GM18520 (cell line): ENCODE results near the gene USH1C.

Experiments used
- ATAC-seq: cut with Tn5 transposase; IDR thresholded peaks from one replicate; pipeline ENCODE4 v1.9.1; 2021; ENCODE audit not compliant: unreplicated experiment

Gene USH1C

GRCh38 chr11:17528906-17529843, 15.0 kb downstream of the USH1C start:
- no peak for ATAC-seq

DNA sequence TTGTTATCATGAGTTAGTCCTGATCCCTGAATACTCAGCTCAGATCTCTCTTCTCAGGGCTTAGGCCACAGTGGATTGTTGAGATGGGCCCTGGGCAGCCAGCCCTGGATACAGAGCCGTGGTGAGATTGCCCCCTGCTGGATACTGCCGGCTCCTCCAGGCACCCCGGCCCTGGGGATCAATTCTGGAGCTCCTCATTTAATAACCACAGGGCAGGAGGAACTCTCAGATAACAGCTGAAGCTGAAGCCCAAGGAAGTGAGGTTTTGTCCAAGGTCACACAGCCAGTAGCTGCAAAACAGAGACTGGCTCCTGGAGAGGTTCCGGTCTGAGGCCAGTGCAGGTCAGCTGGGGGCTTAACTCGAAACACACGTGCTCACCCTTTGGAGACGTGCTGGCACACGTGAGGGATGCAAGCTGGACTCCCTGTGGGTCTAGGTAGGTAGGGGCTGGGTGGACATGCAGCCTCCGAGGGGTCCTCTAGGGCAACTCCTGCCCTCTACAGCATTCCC, 16.0 kb downstream of the USH1C start:
- ATAC-seq, result no peak

GRCh38 chr11:17527628-17527995, 16.6 kb downstream of the USH1C start:
- ATAC-seq, result no peak

DNA sequence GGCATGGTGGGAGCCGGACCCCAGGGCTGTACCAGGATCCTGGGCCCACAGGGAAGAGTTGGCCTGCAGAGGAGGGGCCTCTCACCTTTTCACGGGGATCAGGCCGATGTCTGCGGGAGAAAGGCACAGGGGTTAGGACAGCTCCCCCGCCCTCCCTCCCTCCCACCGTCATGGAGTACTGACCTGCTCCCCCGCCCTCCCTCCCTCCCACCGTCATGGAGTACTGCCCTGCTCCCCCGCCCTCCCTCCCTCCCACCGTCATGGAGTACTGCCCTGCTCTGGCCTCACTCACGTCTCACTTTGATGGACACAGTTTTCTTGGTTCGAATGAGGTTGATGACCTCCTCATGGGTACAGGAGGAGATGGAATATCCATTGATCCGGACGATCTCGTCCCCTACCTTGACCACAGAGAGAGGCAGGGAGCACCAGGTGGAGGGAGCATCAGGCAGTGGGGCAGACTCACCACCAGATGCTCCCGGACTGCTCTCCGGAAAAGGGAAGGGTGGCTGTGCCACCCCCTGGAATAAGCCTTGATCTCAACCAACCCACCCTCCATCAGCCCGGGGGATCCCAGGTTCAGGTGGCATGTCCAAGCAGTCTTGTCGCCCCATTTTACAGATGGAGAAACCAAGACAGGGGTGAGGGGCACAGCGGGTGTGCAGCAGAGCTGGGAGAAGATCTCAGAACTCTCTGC, 17.1 kb downstream of the USH1C start:
- no peak for ATAC-seq

GRCh38 chr11:17526326-17526725, 17.9 kb downstream of the USH1C start:
- no peak for ATAC-seq

- ATAC-seq, result no peak
These were observed 18.6 kb downstream of the USH1C start for GRCh38 chr11:17525570-17525969.

GRCh38 chr11:17524221-17524620, 20.0 kb downstream of the USH1C start:
- ATAC-seq, result no peak

- ATAC-seq, result no peak
These were observed 21.6 kb downstream of the USH1C start for GRCh38 chr11:17522655-17523054.

DNA sequence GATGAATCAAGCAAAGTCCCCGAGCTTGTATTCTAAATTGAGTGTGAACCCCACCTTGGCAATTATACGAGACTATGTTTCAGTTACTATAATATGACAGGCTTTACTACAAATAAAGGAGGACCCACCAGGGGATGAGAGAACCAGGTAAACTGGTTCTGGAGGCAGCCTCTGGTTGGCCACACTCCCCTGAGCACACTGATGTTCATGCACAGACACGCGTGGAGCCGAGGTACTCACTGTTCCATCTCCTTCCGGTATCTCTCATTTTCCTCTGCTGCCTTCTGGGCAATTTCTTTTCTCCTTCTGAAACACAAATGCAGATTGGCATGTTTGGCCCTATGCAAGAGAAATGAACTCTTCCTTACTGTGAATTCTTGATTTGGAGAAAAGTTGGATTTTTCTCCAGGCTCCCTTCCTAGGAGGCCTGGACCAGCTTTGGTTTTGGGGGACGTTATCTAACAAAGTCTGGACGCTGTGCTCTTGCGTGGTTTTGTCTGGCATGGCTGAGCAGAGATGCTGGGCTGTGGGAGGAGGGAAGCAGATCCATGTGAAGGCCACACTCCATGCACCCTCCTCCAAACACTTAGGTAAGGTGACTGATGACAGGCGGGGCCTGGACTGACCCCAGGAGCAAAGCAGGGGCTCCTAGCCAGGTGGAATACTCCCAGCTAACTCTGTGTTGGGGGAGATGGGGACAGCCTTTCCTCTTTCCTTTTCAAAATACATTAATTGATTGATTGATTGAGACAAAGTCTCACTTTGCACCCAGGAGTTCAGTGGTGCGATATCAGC, 22.9 kb downstream of the USH1C start:
- ATAC-seq, result no peak

GRCh38 chr11:17519061-17519885, 24.9 kb downstream of the USH1C start:
- ATAC-seq, result no peak

DNA sequence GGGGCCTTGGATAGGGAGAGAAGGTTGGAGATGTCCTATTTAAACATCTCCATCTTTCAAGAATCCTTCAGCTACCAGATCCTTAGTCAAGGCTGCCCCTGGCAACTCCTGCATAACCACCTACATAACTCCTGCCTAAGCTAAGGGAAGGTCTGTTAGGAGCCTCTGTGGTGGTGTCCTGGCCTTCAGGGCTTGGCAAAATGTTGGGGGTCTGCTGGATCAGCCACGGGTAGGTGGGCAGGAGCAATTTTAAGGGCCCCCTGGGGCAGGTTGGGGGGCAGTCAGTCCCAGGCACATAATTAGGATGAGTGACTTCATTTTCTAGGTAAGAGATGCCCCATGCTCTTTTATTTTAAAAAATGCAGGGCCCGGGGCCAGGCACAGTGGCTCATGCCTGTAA, 25.9 kb downstream of the USH1C start:
- ATAC-seq, result no peak

- no peak for ATAC-seq
These were observed 27.0 kb downstream of the USH1C start for GRCh38 chr11:17517186-17517585.

GRCh38 chr11:17516551-17517150, 27.6 kb downstream of the USH1C start:
- no peak for ATAC-seq

GRCh38 chr11:17515443-17516176, 28.6 kb downstream of the USH1C start:
- ATAC-seq, result no peak

DNA sequence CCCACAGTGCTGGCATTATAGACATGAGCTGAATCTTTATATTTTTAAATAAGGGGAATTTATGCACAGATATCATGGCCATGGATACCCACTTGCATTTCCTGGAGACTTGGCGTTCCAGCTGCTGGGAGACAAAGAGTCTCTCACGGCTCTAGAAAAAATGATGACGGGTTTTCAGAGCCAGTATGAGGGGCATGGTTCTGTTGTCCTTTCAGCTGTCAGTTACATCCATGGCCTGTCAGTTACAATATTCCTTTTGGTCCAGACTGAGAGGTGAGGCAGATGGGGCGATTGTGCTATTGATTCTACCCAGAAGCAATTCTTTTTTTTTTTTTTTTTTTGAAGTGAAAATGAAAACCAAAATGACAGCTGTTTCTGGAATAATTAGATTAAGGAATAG, 29.7 kb downstream of the USH1C start:
- no peak for ATAC-seq

DNA sequence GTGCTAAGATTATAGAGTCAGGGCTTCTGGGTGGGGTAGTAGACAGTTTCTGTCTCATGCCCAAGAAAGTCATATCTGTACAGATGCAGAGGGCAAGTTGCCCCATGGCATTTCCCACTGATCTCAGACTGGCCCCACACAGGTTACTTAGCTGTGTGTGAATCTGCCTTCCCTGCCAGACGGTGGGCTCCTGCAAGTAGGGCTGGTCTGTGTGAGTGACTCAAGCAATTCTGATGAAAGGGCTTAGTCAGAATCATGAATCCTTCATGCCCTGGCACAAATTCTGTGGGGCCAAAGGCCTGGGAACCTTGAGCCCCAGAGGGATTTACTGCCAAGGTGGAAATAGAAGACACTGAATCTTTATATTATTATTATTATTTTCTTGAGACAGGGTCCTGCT, 30.4 kb downstream of the USH1C start:
- no peak for ATAC-seq

DNA sequence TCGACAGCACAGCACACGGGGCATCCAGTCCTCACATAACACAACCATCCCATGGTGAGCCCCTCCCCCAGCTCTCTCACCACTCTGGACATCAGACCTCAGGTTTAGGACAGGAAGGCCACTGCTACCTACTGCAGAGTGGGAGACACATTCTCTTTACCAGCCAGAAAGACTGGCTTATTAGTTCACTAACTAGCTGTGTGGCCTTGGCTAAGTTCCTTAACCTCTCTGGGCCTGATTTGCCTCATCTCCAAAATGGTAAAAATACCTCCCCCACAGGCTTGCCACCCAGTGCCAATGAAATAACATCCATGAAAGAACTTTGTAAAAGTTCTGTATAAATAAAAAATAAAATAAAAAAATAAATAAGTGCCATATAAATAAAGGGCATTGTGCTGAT, 32.1 kb downstream of the USH1C start:
- no peak for ATAC-seq

DNA sequence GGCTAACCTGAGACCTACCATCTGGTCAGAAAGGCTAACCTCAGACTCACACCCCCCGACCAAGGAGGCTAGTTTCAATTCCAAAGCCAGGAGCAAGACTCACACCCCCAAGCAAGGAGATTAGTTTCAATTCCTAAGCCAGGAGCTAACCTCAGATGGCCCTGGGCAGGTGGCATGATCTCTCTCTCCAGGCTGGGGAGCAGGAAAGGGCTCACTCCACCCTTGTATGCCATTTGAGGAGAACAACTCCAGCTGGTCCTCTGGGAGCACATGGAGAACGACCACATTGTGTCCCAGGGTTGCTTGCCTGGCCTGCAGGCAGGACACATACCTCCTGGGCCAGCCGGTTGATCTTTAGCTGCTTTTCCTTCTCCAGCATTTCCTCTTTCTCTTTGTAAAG, 32.6 kb downstream of the USH1C start:
- ATAC-seq, result no peak

DNA sequence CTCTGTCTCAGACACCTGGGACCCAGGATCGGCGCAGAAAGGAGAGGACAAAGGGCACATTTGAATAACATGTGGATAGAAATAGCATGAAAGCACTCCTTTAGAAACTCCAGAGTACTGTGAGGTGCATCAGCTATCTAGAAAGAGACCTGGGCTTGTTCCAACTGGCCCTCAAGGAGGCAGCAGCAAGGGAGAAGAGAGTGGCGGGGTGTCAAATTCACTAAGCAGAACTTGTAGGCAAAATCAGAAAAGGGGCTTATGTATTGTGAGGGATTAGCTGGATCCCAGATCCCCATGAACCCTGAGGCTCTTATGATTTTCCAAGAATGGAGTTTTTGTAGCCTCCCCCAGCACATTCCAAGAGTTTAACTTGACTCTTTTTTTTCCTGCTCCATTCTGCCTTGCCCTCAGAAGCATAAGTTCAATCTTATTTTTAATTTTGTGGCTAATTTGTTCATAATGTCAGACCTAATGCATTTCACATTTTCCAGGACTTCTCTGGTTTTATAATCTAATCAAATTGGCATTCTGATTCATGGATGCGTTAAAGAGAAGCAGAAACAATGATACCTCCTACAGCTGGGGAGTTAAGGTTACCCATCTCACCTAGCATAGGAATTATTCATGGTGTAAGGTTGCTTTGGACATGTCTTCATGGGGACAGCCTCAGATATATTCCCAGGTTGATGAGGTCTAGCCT, 33.6 kb downstream of the USH1C start:
- ATAC-seq, result no peak
